SKM-1 (cell line): ENCODE results near the gene HLCS.

ENCODE experiments used
- DNase-seq: peaks from one replicate; lab custom pipeline; 2025; ENCODE audit not compliant: unreplicated experiment; lab: John Stamatoyannopoulos, UW

HLCS gene

GRCh38 chr21:36706951-36707762, 259.3 kb downstream of the HLCS start:
- DNase-seq, result no peak

- no peak for DNase-seq
Measured at GRCh38 chr21:36706482-36706852, 260.0 kb downstream of the HLCS start.

GRCh38 chr21:36705679-36706481, 260.6 kb downstream of the HLCS start:
- no peak for DNase-seq

- DNase-seq, result no peak
Measured at GRCh38 chr21:36704958-36705678, 261.4 kb downstream of the HLCS start.

- no peak for DNase-seq
Measured at GRCh38 chr21:36704281-36704957, 262.1 kb downstream of the HLCS start.

GRCh38 chr21:36703626-36704280, 262.7 kb downstream of the HLCS start:
- DNase-seq, result no peak

- no peak for DNase-seq
Measured at GRCh38 chr21:36703123-36703522, 263.3 kb downstream of the HLCS start.

- DNase-seq, result no peak
Measured at GRCh38 chr21:36702622-36702968, 263.9 kb downstream of the HLCS start.

GRCh38 chr21:36701756-36702621, 264.5 kb downstream of the HLCS start:
- no peak for DNase-seq

- no peak for DNase-seq
Measured at GRCh38 chr21:36700971-36701755, 265.3 kb downstream of the HLCS start.
